OCI-LY1 (cell line): ENCODE data around the gene SPINT3.

Experiments
- CTCF ChIP-seq: fragments of 200-600 bp; sonication (generic), shearing (Covaris generic); IDR thresholded peaks from 2 replicates; pipeline ENCODE4 v1.5.1; 2017; ENCODE audit warnings: mild to moderate bottlenecking, antibody characterized with exemption, low read length, moderate library complexity, mixed read lengths
- EZH2 ChIP-seq: fragments of 200-600 bp; sonication (generic), shearing (Covaris generic); IDR thresholded peaks from 2 replicates; pipeline ENCODE4 v1.8.0; 2017; ENCODE audit warnings: borderline replicate concordance, mixed run types, mild to moderate bottlenecking, antibody characterized with exemption, low read length, moderate library complexity, mixed read lengths

GRCh38 chr20:45506398-45506797, 9.0 kb downstream of the SPINT3 start:
- TF ChIP-seq CTCF = no peak
- TF ChIP-seq EZH2 = no peak
